ENCODE data around the gene SNAPIN.

DNA sequence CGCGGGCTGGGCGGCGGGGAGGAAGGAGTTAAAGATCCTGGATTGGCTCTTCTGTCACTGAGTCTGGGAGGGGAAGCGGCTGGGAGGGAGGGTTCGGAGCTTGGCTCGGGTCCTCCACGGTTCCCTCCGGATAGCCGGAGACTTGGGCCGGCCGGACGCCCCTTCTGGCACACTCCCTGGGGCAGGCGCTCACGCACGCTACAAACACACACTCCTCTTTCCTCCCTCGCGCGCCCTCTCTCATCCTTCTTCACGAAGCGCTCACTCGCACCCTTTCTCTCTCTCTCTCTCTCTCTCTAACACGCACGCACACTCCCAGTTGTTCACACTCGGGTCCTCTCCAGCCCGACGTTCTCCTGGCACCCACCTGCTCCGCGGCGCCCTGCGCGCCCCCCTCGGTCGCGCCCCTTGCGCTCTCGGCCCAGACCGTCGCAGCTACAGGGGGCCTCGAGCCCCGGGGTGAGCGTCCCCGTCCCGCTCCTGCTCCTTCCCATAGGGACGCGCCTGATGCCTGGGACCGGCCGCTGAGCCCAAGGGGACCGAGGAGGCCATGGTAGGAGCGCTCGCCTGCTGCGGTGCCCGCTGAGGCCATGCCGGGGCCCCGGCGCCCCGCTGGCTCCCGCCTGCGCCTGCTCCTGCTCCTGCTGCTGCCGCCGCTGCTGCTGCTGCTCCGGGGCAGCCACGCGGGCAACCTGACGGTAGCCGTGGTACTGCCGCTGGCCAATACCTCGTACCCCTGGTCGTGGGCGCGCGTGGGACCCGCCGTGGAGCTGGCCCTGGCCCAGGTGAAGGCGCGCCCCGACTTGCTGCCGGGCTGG lies 20.2 kb downstream of the SNAPIN start, which contains the start of gene NPR1:
- TF ChIP-seq, protein P1, sequence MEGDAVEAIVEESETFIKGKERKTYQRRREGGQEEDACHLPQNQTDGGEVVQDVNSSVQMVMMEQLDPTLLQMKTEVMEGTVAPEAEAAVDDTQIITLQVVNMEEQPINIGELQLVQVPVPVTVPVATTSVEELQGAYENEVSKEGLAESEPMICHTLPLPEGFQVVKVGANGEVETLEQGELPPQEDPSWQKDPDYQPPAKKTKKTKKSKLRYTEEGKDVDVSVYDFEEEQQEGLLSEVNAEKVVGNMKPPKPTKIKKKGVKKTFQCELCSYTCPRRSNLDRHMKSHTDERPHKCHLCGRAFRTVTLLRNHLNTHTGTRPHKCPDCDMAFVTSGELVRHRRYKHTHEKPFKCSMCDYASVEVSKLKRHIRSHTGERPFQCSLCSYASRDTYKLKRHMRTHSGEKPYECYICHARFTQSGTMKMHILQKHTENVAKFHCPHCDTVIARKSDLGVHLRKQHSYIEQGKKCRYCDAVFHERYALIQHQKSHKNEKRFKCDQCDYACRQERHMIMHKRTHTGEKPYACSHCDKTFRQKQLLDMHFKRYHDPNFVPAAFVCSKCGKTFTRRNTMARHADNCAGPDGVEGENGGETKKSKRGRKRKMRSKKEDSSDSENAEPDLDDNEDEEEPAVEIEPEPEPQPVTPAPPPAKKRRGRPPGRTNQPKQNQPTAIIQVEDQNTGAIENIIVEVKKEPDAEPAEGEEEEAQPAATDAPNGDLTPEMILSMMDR (IDR thresholded peaks at IDR 0.05) = no peak
- TF ChIP-seq POLR2A (IDR thresholded peaks at IDR 0.05) = no peak

Data from esophagus squamous epithelium (tissue), 4 donors.